Body of pancreas (tissue), 4 donors: ENCODE results near the gene STEAP1B.

Experiments
- POLR2A ChIP-seq, 3 donors: fragments of 450-650 bp; IDR thresholded peaks; one replicate each; pipeline ENCODE4 v1.6.1; 2016; ENCODE audit warnings: antibody characterized with exemption in 3 of 3, mild to moderate bottlenecking in 2 of 3
- TF ChIP-seq, protein P1 (sequence below), 7 experiments: fragments of 450-650 bp in 4 of 7; fragments of 200-600 bp in 3 of 7; sonication (generic) in 3 of 7; IDR thresholded peaks; one replicate each; pipeline ENCODE4 v1.5.1; 2016 to 2019; ENCODE audit warnings: antibody characterized with exemption in 7 of 7

DNA sequence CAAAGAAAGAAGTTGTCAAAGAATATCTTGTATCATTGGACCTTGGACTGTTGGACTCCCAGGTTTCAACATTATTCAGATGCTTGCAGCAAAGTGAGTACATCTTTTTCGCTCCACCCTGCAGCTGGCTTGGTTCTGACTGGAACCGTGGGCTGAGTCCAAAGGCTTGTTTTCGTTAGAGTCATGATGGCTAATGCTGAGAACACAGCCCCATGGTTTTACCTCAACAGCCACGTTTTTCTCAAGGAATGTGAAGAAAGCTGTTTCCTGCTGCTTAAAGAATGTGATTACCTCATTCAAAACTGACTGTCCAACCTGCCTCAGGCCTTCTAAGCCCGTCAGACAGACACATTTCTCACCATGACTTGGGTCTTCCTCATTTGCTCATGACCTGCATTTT, 69.5 kb downstream of the STEAP1B start:
- TF ChIP-seq, protein P1, sequence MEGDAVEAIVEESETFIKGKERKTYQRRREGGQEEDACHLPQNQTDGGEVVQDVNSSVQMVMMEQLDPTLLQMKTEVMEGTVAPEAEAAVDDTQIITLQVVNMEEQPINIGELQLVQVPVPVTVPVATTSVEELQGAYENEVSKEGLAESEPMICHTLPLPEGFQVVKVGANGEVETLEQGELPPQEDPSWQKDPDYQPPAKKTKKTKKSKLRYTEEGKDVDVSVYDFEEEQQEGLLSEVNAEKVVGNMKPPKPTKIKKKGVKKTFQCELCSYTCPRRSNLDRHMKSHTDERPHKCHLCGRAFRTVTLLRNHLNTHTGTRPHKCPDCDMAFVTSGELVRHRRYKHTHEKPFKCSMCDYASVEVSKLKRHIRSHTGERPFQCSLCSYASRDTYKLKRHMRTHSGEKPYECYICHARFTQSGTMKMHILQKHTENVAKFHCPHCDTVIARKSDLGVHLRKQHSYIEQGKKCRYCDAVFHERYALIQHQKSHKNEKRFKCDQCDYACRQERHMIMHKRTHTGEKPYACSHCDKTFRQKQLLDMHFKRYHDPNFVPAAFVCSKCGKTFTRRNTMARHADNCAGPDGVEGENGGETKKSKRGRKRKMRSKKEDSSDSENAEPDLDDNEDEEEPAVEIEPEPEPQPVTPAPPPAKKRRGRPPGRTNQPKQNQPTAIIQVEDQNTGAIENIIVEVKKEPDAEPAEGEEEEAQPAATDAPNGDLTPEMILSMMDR (IDR thresholded peaks at IDR 0.05) = no peak
- TF ChIP-seq POLR2A (IDR thresholded peaks at IDR 0.05) = no peak
